DLD1 (cell line): ENCODE measurements around the gene GRAMD4.

Experiments used
- in situ Hi-C: cut with HindIII; loops from 2 replicates; pipeline ENCODE4 v1.10.0; 2017; ENCODE audit warnings: low sequenced_read_pairs

The GRAMD4 gene

DNA sequence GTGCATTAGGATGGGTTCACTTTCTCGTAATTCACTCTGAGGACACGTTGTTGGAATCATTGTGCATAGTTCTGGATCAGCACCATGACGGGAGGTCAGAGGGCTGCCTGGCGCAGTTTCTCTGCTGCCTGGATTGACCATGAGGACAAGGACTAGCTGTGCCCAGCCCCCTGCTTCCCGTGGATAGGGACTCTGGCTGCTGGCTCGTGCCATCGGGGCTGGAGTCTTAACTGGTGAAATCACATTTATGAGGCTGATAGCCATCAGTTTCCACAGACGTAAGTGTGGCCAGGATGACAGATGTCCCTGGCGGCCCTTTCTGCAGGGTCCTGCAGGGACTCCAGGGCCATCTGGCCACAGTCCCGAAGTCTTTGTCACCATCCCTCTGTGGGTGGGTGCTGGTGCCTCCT lies 24.1 kb upstream of the GRAMD4 start:
- in situ Hi-C loops: no loop called here

DNA sequence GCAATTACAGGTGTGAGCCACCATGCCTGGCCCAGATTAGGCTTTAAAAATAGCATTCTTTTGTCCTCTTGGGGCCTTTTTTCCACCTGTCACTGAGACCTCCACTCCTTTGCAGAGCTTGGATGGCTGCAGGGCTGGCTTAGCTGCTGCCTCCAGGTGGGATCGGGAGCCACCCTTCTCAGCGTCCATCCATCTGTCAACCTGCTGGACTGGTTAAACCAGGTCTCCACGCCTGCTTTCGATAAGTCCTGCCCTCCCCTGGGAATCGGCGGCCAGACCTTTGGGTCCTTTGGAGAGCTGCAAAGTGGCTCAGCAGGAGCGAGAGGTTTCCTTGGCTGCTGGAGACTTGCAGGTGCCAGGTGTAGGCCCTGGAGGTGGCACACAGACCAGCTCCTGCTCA lies 23.4 kb upstream of the GRAMD4 start:
- in situ Hi-C loops: no loop called here

DNA sequence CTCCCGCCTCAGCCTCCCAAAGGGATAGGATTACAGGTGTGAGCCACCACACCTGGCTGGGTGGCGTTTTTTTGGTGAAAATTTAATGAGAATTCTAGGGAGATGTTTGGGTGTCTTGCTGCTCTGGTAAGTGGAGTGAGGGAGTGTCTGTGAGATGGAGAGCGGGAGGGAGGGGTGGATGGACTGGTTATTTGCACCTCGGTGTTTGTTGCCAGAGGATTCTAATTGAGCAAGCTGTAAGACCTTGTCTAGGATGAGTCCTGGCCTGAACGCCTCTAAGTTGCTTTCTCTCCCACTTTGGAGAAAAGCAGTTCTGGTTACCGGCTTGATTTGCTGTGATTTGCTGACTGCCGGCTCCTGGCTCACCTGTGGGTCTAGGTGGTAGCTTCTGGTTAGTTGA lies 22.0 kb upstream of the GRAMD4 start:
- in situ Hi-C loops: no loop called here

DNA sequence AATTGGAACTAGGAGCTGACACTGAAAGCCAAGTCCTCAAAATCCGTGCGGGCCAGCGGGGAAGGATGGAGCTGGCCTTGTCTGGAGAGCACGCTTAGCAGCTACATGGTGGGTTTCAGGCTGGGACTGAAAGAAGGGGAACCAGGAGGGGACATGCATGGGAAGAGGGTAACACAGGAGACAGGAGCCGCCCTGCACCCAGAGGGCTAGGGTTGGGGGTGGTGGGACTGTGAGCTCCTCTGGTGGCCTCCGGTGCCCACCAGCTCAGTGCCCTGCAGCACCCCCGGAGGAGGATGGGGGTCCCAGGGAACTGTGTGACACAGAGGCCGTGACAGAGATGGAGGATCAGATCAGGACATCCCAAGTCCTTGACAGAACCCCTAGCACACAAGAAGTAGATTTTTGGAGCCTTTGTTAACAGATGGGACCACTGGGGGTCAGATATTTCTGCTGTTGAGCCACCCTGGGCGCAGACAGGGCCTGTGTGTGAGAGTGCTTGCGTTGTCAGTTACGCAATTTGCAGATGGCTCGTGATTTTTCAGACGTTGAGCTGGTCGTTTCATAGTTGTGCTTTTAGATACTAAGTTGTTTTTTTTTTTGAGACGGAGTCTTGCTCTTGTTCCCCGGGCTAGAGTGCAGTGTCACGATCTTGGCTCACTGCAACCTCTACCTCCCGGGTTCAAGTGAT lies 21.3 kb upstream of the GRAMD4 start:
- in situ Hi-C loops: no loop called here

DNA sequence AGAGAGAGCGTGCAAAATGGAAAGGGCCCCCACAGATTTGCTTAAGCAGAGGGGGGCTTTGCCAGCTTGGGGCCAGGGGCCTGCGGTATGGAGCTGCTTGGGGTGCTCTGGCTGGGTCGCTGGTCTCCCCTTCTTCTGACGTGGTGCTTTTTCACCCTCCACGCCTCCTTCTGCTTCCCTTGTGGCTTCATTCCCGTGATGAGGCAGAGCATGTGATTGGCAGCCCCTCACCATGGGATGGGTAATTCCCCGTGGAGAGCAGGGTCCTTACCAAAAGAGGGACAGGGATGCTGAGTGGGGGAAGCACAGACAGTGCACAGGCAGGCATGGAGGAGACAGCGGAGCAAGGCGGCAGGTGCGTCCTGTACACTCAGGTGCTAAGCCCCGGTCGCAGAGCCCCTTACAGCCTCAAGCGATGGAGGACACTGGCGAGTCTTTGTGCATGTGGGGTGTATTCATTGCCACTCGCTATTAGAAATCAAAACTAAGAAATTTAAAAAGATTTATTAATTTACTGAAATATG lies 19.9 kb upstream of the GRAMD4 start:
- in situ Hi-C loops: no loop called here

DNA sequence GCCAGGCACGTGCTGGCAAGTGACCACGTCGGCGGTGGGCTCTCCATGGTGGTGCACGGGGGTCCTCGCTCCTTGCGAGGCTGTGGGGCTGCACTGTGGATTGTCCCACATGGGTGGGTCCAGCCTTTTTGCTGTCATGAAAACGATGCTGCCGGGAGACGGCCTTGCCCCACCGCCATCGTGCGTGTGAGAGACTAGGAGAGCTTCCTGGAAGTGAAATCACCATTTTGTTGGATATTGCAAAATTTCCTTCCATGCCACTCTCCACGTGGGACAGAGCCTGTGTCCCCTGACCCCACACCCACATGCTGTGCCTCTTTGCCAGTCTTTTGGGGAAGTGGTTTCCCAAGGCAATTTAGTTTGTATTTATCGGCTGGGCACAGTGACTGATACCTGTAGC lies 18.2 kb upstream of the GRAMD4 start:
- in situ Hi-C loops: no loop called here

DNA sequence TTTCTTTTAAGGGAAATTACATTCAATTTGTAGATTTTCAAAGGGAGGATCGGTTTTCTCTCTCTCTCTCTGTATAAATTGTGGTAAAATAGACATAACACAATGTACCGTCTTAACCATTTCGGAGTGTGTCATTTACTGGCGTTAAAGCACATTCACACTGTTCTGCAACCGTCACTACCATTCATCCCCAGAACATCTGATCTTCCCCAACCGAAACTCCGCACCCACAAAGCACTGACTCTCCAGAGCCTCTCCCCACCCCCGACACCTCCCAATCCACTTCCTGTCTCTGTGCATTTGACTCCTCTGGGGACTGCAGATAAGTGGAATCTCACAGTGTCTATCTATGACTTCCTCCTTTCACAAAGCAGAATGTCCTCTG lies 15.9 kb upstream of the GRAMD4 start:
- in situ Hi-C loops: no loop called here

DNA sequence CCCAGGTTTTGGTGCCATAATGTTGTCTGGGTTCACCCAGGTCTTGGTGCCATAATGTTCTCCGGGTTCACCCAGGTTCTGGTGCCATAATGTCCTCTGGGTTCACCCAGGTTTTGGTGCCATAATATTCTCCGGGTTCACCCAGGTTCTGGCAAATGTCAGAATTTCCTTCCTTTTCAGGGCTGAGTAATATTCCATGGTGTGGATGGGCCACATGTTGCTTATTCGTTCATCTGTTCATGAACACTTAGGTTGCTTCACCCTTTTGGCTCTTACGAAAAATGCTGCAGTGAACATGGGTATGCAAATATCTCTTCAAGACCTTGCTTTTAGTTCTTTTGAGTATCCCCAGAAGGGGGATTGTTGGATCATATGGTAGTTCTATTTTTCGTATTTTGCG lies 15.1 kb upstream of the GRAMD4 start:
- in situ Hi-C loops: no loop called here

DNA sequence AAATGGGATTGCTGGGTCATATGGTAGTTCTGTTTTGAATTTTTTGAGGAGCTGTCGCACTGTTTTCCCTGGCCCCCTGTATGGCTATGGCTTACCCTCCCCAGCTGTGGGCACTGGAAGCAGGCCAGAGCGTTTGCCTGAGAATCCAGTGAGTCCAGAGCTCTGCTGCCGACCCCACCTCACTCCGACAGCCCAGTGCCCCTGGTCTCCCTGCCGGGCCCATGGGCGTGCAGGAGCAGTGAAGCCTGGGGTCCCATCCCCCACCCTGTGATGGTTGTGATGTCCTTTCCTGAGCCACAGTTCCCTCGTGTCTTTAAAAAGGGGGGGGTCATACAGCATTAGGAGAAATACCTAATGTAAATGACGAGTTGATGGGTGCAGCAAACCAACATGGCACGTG lies 13.3 kb upstream of the GRAMD4 start:
- in situ Hi-C loops: no loop called here

DNA sequence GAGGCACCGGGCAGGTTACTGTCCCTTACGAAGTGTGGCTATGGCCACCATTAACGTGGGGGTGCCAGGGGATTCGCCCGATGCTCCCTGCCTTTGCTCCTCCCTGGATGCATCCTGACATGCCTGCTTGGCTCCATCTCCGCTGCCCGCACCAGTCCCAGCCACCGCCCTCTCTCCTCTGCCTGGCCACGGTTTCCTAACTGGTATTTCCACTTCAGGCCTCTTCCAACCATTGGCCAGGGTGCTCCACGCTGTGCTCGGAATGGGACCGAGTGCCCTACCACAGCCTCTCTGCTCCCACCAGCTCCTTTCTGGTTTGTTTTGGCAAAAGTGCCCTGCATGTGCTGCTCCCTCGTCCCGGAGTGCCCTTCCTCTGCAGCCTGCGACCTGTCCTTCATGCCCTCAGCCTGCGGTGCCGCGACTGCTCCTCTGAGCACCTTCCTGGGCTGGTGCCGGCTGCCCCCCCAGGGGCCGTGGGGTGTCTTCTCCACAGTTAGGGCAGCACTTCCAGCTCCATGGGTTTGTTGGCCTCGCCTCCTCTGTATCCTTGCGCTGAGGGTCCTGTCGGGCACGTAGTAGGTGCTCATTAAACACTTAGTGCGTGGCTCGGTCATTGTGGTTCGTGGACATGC lies 12.6 kb upstream of the GRAMD4 start:
- in situ Hi-C loops: no loop called here

DNA sequence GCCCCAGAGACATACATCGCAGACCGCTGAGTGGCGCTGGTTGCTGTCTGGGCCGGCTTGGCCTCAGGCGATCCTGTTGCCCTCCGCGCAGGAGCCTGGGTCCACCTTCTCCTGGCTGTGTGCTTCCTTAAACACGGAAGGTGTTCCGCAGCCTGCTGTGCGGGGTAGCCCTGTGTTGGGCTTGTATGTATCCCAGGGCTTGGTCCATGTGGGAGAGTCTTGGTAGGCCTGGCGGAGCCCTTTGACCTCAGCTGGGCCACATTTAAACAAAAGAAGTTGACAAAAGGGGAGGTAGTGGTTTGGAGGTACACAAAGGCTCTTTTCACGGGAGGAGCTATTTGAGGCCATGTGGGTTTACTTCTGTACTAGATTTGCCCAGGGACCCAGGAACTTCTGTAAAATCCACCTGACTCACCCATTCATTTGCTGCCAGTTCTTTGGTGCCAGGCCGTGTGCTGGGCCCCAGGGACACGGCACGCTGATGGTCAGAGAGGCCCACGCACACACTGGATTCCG lies 11.0 kb upstream of the GRAMD4 start:
- in situ Hi-C loops: no loop called here

DNA sequence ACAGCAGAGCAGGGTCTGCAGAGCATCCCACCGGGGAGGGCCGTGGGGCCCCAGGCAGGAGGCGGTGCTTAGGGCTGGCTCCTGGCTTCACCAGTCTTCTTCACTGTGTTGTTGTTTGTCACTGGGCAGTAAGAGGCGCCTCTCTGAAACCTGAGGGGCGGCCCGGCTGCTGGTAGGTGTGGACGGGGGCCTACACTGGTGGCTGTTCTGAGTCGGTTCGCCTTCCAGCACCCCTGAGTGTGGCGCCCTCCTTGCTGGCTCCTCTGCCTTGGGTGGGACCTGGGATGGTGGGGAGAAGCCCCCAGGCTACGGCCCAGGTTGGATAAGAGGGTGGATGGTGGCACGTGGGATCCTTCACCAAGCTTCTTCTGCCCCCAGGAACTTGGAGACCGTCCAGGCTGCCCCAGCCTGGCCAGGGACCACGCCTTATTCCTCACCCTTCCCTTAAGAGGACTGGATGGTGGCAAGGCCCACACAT lies 10.4 kb upstream of the GRAMD4 start:
- in situ Hi-C loops: no loop called here

DNA sequence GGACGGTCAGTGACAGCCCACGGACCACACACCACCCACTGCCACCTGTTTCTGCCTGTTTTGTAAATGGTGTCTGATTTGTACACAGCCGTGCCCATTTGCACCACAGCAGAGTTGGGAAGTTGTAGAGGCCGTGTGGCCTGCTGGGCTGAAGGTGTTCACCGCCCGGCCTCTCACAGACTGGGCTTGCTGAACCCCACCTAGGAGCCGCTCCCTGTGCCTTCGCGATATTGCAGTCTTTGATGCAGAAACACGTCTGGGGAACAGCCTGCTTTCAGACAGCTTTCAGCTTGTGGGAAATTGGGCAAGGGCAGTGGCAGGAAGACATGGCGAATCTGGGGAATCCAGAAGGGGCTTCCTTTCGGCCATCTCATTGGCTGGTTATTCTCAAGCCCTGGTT lies 9.8 kb upstream of the GRAMD4 start:
- in situ Hi-C loops: no loop called here

DNA sequence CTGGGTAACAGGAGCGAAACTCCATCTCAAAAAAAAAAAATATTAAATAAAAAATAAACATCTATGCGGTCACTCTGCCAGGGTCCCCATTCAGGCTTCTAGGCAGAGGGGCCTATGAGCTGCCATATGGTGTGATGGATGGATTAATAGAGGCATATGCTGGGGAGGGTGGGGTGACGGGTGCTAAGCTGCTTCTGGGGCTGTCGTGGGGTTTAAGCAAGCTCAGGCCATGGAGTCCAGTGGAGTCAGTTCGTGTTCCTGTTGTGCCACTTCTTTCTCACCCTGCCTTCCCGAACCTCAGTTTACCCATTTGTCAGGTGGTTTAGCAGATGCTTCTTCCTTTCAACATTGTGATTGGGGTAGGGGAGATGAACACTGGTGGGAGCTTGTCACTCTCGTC lies 9.0 kb upstream of the GRAMD4 start:
- in situ Hi-C loops: no loop called here

DNA sequence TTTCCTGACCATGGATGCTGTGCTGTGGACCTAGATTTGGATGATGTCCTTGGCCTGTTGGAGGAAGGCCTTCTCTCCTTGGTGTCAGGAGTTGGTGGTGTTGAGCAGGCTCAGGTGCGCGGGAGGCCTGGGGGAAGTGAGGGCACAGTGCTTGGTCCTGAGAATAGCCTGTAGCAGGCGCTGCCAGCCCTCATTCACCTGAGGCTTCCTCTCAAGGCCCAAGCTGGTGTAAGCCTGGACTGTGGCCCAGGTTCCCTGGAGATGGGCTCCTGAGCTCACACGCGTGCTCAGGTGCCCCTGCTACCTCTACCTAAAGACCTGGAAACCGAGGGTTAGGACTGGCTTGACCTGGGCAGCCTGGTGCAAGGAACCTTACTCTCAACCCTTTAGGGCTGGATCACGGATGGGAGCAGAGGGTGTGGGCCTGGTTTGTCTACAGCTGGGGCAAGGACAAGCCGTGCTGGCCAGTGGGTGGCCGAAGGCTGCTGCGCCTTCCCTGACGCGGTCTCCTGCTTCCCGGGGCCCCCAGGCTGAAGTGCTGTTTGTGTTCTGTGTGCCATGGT lies 7.8 kb upstream of the GRAMD4 start:
- in situ Hi-C loops: no loop called here

DNA sequence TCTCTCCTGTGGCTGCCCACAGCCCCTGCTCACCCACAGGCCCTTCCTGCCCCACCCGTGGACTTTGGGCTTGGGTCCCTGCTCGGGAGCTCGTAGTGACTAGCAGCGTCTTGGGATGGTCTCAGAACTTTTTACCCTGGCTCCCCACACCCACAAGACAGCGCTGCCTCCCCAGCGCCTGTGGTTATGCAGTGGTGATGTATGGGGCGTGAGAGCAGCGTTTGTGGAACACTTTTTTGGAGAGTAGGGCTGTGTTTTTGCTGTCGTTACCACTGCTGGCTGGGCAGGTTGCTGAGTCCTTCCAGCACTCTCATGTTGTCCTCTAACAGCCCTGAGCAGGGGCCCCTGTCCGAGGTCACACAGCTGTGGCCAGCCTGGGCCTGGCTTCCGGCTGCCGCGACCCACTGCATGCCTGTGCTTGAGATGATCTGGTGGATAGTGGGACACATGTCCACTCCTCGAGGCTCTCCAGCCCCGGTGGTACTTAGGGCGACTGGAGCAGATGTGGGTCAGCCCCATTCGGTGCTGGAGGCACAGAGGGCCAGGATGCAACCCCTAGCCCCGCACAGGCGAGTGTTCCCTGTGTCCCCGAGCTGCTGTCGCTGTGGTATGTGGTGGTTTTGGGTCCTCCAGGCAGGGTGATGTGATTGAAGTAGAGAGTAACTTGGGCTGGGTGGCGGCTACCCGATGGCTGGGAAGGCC lies 7.1 kb upstream of the GRAMD4 start:
- in situ Hi-C loops: no loop called here

DNA sequence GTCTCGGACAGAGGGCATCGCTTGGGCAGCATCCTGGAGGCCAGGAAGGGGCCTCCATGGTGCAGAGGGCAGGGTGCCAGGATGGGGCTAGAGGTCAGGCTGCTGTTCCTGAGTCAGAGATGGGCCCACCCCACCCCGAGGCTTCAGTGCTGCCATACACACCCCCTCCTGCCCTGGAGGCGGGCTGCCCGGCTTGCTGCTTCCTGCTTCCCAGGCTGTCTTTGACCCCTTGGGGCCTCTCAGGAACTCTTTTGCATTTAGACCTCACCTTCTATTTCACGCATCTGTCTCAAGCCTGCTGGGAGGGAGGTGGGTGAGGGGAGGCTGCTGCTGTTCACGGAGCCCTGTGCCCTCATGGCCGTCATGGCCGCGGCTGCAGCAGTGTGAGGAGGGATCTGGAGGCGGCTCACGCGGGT lies 6.6 kb upstream of the GRAMD4 start:
- in situ Hi-C loops: no loop called here

DNA sequence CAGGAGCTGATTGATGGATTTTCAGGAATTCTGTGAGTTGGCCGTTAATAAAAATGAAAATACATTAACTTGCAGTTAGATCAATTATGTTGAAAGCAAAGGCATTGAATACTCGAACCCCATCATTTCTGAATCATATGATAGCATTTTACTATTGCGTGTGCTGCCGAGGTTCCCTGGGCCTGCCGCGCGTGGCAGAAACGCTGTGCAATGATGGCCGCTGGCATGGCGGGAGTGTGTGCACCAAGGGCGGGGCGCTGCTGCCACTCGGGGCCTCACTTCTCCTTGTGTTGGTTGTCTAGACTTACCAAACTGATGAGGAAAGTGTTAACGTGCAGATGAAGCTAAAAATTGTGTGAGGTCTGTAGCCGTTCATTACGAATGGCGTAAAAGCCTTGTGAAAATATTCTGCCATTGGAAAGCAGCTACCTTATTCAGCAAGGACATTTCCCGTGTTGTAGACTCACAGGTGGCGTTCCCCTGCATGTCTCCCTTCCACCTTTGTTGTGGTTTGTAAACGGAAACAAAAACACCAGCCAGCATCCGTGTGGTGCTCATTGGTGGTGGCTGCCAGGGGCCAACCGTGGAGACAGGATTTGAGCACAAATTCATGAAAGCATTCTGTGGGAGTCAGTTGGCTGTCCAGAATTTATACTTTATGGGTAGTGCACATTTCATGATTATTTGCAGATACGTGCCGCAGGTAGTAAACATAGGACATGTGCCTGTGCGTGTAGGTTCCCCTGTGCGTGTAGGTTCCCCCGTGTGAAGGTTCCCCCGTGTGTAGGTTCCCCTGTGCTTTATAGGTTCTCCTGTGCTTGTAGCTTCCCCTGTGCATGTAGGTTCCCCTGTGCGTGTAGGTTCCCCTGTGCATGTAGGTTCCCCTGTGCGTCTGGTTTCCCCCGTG lies 5.9 kb upstream of the GRAMD4 start:
- in situ Hi-C loops: no loop called here

DNA sequence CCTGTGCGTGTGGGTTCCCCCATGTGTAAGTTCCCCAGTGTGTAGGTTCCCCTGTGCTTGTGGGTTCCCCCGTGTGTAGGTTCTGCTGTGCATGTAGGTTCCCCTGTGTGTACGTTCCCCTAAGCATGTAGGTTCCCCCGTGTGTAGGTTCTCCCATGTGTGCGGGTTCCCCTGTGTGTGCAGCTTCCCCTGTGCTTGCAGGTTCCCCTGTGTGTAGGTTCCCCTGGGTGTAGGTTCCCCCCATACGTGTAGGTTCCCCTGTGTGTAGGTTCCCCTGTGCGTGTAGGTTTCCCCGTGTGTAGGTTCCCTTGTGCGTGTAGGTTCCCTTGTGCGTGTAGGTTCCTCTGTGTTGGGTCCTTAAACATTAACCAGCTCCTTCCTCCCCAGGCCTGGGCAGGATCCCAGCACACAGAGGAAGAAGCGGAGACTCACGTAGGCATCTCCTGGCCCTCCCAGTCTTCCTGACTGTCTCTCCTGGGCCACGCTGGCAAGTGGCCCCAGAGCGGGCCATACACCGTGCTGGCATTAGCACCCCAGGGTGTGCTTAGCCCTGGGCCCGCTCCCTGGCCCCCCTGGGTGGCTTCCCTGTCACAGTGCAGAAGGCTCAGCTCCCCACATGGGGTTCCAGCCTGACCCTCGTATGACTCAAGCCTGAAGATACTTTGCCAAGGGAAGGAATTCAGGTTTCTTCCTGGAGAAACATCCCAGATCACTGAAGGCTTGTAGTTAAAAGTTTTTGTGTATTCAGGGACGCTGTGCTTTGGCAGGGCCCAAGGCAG lies 2.8 kb upstream of the GRAMD4 start:
- in situ Hi-C loops: no loop called here
